Coronary artery (tissue), 2 donors: ENCODE data around the gene AKR1C3.
"Not testable (repeated sequence)": the region's sequence is repeated elsewhere in the genome, so short reads cannot be mapped to it uniquely, and the experiment has no call there.

Source experiments
- DNase-seq: peaks from one replicate; pipeline ENCODE4 v3.0.0-alpha.2; 2017; ENCODE audit warnings: low spot score
- H3K27ac ChIP-seq, 2 donors: fragments of 200-600 bp; sonication (generic); one replicate each; pipeline ENCODE4 v1.5.1; 2016 to 2019
- H3K4me3 ChIP-seq: fragments of 200-600 bp; sonication (generic); 2 replicates; pipeline ENCODE4 v1.5.1; 2016; ENCODE audit warnings: mild to moderate bottlenecking, moderate library complexity
- CTCF ChIP-seq: fragments of 200-600 bp; sonication (generic); IDR thresholded peaks from one replicate; pipeline ENCODE4 v1.5.1; 2019; ENCODE audit warnings: antibody characterized with exemption

AKR1C3 gene

DNA sequence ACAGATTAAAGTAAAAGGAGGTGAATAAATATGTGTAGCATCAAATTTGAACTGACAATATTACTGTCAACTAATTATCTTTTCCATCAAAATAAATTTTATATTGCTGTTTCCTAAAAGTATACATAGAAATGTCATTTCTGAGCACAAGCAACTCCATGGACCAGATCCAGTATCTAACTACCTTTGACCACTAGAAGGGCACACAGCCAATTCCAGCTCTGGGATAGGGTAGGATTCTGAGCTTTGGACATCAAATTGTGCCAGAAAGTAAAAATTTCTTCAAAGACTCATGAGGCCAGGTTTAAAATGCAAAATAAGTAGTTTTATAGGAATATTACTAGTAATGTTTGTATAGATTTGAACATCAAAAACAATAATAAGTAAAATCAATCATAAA, 29.7 kb downstream of the AKR1C3 start:
- H3K27ac ChIP-seq = no peak overlapping the region
- no peak overlapping the region for H3K4me3 ChIP-seq
- DNase-seq = no peak
- no peak for TF ChIP-seq CTCF

- TF ChIP-seq CTCF = no peak
- no peak for DNase-seq
- H3K27ac ChIP-seq = no peak overlapping the region
- no peak overlapping the region for H3K4me3 ChIP-seq
Measured at GRCh38 chr10:5125315-5126044, 31.3 kb downstream of the AKR1C3 start.

DNA sequence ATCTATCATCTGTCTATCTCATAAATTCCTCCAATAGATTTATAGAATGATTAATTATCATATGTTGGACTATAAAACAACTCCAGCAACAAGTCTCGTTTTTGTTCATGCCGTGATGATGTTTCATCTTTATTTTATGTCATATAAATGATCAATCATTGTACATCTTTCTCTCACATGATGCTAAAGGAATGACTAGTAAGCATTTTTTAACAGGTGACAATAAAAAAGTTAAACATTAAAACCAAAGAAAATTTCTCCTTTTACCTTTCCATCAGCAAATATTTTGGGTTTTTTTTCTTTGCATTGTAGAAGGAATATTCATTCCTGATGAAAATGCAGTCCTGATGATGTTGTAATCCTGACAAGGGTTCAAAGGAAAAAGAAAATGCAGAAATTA, 41.4 kb downstream of the AKR1C3 start:
- H3K4me3 ChIP-seq = no peak overlapping the region
- no peak for DNase-seq
- no peak for TF ChIP-seq CTCF

DNA sequence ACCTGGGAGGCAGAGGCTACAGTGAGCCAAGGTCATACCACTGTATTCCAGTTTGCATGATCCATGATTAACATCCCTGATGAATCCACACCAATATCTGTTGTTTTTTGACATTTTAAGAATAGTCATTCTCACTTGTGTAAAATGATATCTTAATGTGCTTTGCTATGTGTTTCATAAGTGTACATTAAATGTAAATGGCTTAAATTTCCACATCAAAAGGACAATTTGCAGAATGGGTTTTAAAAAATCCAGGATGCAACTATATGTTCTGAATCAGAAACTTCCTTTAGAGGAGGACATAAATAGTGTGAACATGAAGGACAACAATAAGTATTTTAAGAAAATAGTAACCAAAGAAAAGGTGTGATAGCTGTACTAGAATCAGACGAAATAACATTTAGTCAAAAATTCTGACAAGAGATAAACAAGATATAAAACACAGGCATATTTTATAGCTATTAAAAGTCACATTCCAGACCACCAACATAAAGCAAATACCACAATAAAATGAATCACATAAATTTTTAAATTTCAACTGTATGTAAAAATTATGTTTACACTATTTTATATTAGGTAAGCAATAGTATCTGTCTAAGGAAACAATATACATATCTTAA, 42.4 kb downstream of the AKR1C3 start:
- no peak overlapping the region for H3K27ac ChIP-seq
- H3K4me3 ChIP-seq = no peak overlapping the region
- no peak for TF ChIP-seq CTCF
- DNase-seq = no peak

More for the DNA sequence above, 41.4 kb downstream of the AKR1C3 start:
- no peak overlapping the region for H3K27ac ChIP-seq

GRCh38 chr10:5137699-5138098, 43.5 kb downstream of the AKR1C3 start:
- H3K27ac ChIP-seq, H3K4me3 ChIP-seq, DNase-seq: not testable (repeated sequence)

GRCh38 chr10:5142199-5142598, 48.0 kb downstream of the AKR1C3 start:
- no peak overlapping the region for H3K4me3 ChIP-seq
- no peak for DNase-seq
- no peak overlapping the region for H3K27ac ChIP-seq
- no peak for TF ChIP-seq CTCF

GRCh38 chr10:5143137-5143536, 48.9 kb downstream of the AKR1C3 start:
- Histone ChIP-seq H3K4me3 (no peak overlapping the region), H3K27ac (no peak overlapping the region)
- no peak for DNase-seq
- TF ChIP-seq CTCF = no peak
